Immature natural killer cell (primary cell): ENCODE data around the gene BBIP1. TPM values are rescaled to one million over a fixed set of nuclear protein-coding genes. Genes with fewer than 3 reads are reported as not detected.
"Not testable (repeated sequence)": the region's sequence is repeated elsewhere in the genome, so short reads cannot be mapped to it uniquely, and the experiment has no call there.

ENCODE experiments used
- DNase-seq, 3 donors: peaks; one replicate each; pipeline ENCODE4 v3.0.0; 2022; ENCODE audit warnings: mixed read lengths in 1 of 3
- H3K27ac Mint-ChIP-seq, 6 donors: one replicate each; pipeline ENCODE4 v1.8.0; 2020; ENCODE audit warnings: mixed read lengths in 6 of 6, mild to moderate bottlenecking in 5 of 6, inconsistent platforms in 4 of 6, moderate library complexity in 3 of 6
- H3K27me3 Mint-ChIP-seq, 3 donors: one replicate each; pipeline ENCODE4 v1.8.0; 2020 to 2021; ENCODE audit warnings: low read depth in 3 of 3, mild to moderate bottlenecking in 3 of 3, mixed read lengths in 3 of 3, moderate library complexity in 3 of 3, inconsistent platforms in 1 of 3
- H3K36me3 Mint-ChIP-seq, 3 donors: one replicate each; pipeline ENCODE4 v1.8.0; 2020; ENCODE audit warnings: mixed read lengths in 3 of 3, inconsistent platforms in 2 of 3, mild to moderate bottlenecking in 2 of 3
- H3K4me1 Mint-ChIP-seq, 2 donors: one replicate each; pipeline ENCODE4 v1.8.0; 2020; ENCODE audit warnings: inconsistent platforms in 2 of 2, mild to moderate bottlenecking in 2 of 2, mixed read lengths in 2 of 2, moderate library complexity in 1 of 2
- H3K4me3 Mint-ChIP-seq, 5 donors: one replicate each; pipeline ENCODE4 v1.8.0; 2020; ENCODE audit warnings: mild to moderate bottlenecking in 5 of 5, mixed read lengths in 5 of 5, inconsistent platforms in 3 of 5, moderate library complexity in 3 of 5
- H3K9me3 Mint-ChIP-seq, 6 donors: one replicate each; pipeline ENCODE4 v1.8.0; 2020; ENCODE audit warnings: mild to moderate bottlenecking in 6 of 6, mixed read lengths in 6 of 6, inconsistent platforms in 4 of 6, moderate library complexity in 3 of 6
- polyA plus RNA-seq, 3 donors: library from polyadenylated mRNA; unstranded; fragments of 300-500 nt; fragmentation: Illumina TruSeq; gene quantifications; one replicate each; pipeline ENCODE4 v1.2.3, GENCODE V29; 2021

Gene BBIP1
- polyA plus RNA-seq, 3 donors from 2014 or later: 17.0 to 26.8 (median 18.3) TPM

GRCh38 chr10:110870823-110871297 is 48.1 kb downstream of the BBIP1 start:
- Mint-ChIP-seq H3K9me3 (no peaks in the 10 kb centered on the region), H3K36me3 (peaks cover 0 to 5% (median 2%) of the 10 kb centered on the region in 3 donors), H3K27me3 (peaks cover 16 to 27% (median 20%) of the 10 kb centered on the region in 3 donors), H3K27ac (peak overlapping the region; percentile 96 to 100 (median 99)), H3K4me3 (peak overlapping the region; percentile 96 to 100 (median 98)), H3K4me1 (peaks cover 78 to 92% of the 10 kb centered on the region in 2 donors)
- DNase-seq: no peak

- H3K4me3 Mint-ChIP-seq: peak overlapping the region; percentile 96 to 100 (median 98)
- peak; percentile 73 to 77 (median 75) for DNase-seq
- H3K36me3 Mint-ChIP-seq: peaks cover 0 to 5% (median 2%) of the 10 kb centered on the region in 3 donors
- no peaks in the 10 kb centered on the region for H3K9me3 Mint-ChIP-seq
- H3K27me3 Mint-ChIP-seq: peaks cover 19 to 27% (median 20%) of the 10 kb centered on the region in 3 donors
- peaks cover 84 to 94% of the 10 kb centered on the region in 2 donors for H3K4me1 Mint-ChIP-seq
- H3K27ac Mint-ChIP-seq: peak overlapping the region; percentile 96 to 100 (median 99)
These were observed 50.0 kb downstream of the BBIP1 start for GRCh38 chr10:110868981-110869380.

GRCh38 chr10:110867807-110868465 is 51.0 kb downstream of the BBIP1 start:
- no peaks in the 10 kb centered on the region for H3K9me3 Mint-ChIP-seq
- peak overlapping the region; percentile 96 to 100 (median 98) for H3K4me3 Mint-ChIP-seq
- peaks cover 0 to 5% (median 2%) of the 10 kb centered on the region in 3 donors for H3K36me3 Mint-ChIP-seq
- DNase-seq: no peak
- peaks cover 20 to 24% (median 21%) of the 10 kb centered on the region in 3 donors for H3K27me3 Mint-ChIP-seq
- peak overlapping the region; percentile 96 to 100 (median 99) for H3K27ac Mint-ChIP-seq
- peaks cover 87 to 94% of the 10 kb centered on the region in 2 donors for H3K4me1 Mint-ChIP-seq

- Mint-ChIP-seq H3K27ac (peak overlapping the region; percentile 96 to 100 (median 99)), H3K4me3 (peak overlapping the region; percentile 49 to 100 (median 59)), H3K27me3 (peaks cover 17 to 18% (median 17%) of the 10 kb centered on the region in 3 donors), H3K4me1 (peaks cover 93 to 97% of the 10 kb centered on the region in 2 donors)
- not testable (repeated sequence) for DNase-seq, H3K36me3 Mint-ChIP-seq, H3K9me3 Mint-ChIP-seq
These were observed 51.8 kb downstream of the BBIP1 start for GRCh38 chr10:110867011-110867806.

- Mint-ChIP-seq H3K27ac (peak overlapping the region; percentile 98 to 100 (median 99)), H3K36me3 (no peaks in the 10 kb centered on the region), H3K9me3 (no peaks in the 10 kb centered on the region), H3K4me3 (peak overlapping the region; percentile 39 to 92 (median 74)), H3K4me1 (peaks cover 98 to 100% of the 10 kb centered on the region in 2 donors), H3K27me3 (peaks cover 6 to 8% (median 7%) of the 10 kb centered on the region in 3 donors)
- no peak for DNase-seq
These were observed 53.0 kb downstream of the BBIP1 start for GRCh38 chr10:110865809-110866482.

- Mint-ChIP-seq H3K27ac (peak overlapping the region; percentile 98 to 100 (median 99)), H3K36me3 (no peaks in the 10 kb centered on the region), H3K4me1 (peaks cover 98 to 100% of the 10 kb centered on the region in 2 donors), H3K9me3 (no peaks in the 10 kb centered on the region), H3K4me3 (peak overlapping the region; percentile 74 to 92 (median 88)), H3K27me3 (peaks cover 2 to 6% (median 3%) of the 10 kb centered on the region in 3 donors)
- DNase-seq: no peak
These were observed 53.7 kb downstream of the BBIP1 start for GRCh38 chr10:110865186-110865808.

- Mint-ChIP-seq H3K4me3 (peak overlapping the region; percentile 74 to 92 (median 88)), H3K9me3 (no peaks in the 10 kb centered on the region), H3K27ac (peak overlapping the region; percentile 98 to 100 (median 99)), H3K4me1 (peaks cover 98 to 100% of the 10 kb centered on the region in 2 donors), H3K36me3 (no peaks in the 10 kb centered on the region), H3K27me3 (peaks cover 3 to 6% (median 6%) of the 10 kb centered on the region in 3 donors)
- peak; percentile 83 to 85 (median 85) for DNase-seq
These were observed 54.3 kb downstream of the BBIP1 start for GRCh38 chr10:110864662-110865140.

- Mint-ChIP-seq H3K27ac (peak overlapping the region; percentile 98 to 100 (median 99)), H3K27me3 (peaks cover 3 to 6% (median 5%) of the 10 kb centered on the region in 3 donors), H3K36me3 (no peaks in the 10 kb centered on the region), H3K4me1 (peaks cover 98 to 99% of the 10 kb centered on the region in 2 donors), H3K4me3 (peak overlapping the region in 4 of 5 donors; percentile 74 to 92 (median 89)), H3K9me3 (no peaks in the 10 kb centered on the region)
- no peak for DNase-seq
These were observed 55.0 kb downstream of the BBIP1 start for GRCh38 chr10:110863956-110864355.

- Mint-ChIP-seq H3K27ac (peak overlapping the region; percentile 98 to 100 (median 99)), H3K4me3 (no peak overlapping the region), H3K9me3 (no peaks in the 10 kb centered on the region), H3K36me3 (no peaks in the 10 kb centered on the region), H3K27me3 (peaks cover 3 to 6% (median 4%) of the 10 kb centered on the region in 3 donors), H3K4me1 (peaks cover 96 to 97% of the 10 kb centered on the region in 2 donors)
- DNase-seq: no peak
These were observed 55.6 kb downstream of the BBIP1 start for GRCh38 chr10:110863361-110863760.

- Mint-ChIP-seq H3K27ac (peak overlapping the region; percentile 98 to 100 (median 99)), H3K4me3 (peak overlapping the region in 1 of 5 donors; percentile 4), H3K9me3 (no peaks in the 10 kb centered on the region), H3K36me3 (no peaks in the 10 kb centered on the region), H3K27me3 (peaks cover 3 to 10% (median 4%) of the 10 kb centered on the region in 3 donors), H3K4me1 (peaks cover 96 to 97% of the 10 kb centered on the region in 2 donors)
- no peak for DNase-seq
These were observed 56.0 kb downstream of the BBIP1 start for GRCh38 chr10:110862961-110863360.

- DNase-seq: no peak
- Mint-ChIP-seq H3K4me3 (peak overlapping the region in 4 of 5 donors; percentile 21 to 46 (median 27)), H3K4me1 (peaks cover 96 to 97% of the 10 kb centered on the region in 2 donors), H3K36me3 (no peaks in the 10 kb centered on the region), H3K27me3 (peaks cover 2 to 10% (median 4%) of the 10 kb centered on the region in 3 donors), H3K9me3 (no peaks in the 10 kb centered on the region), H3K27ac (peak overlapping the region; percentile 84 to 100 (median 95))
These were observed 56.9 kb downstream of the BBIP1 start for GRCh38 chr10:110861930-110862649.

- peak overlapping the region; percentile 96 to 100 (median 98) for H3K27ac Mint-ChIP-seq
- H3K4me1 Mint-ChIP-seq: peaks cover 91 to 92% of the 10 kb centered on the region in 2 donors
- no peaks in the 10 kb centered on the region for H3K9me3 Mint-ChIP-seq
- peak overlapping the region in 3 of 5 donors; percentile 32 to 72 (median 57) for H3K4me3 Mint-ChIP-seq
- DNase-seq: no peak
- H3K27me3 Mint-ChIP-seq: peaks cover 2 to 10% (median 4%) of the 10 kb centered on the region in 3 donors
- H3K36me3 Mint-ChIP-seq: no peaks in the 10 kb centered on the region
These were observed 57.5 kb downstream of the BBIP1 start for GRCh38 chr10:110861476-110861875.
